Mesendoderm (in vitro differentiated cells): ENCODE results near the gene ARHGAP10.
A peak's percentile ranks its signal among the peaks of the same experiment; 100 is the strongest.

Experiments
- DNase-seq: peaks from one replicate; pipeline ENCODE4 v3.0.0; 2013
- H2AK5ac ChIP-seq: 2 replicates; pipeline ENCODE4 v1.6.1; 2013; ENCODE audit warnings: low read length, inconsistent platforms
- H2BK120ac ChIP-seq: 2 replicates; pipeline ENCODE4 v1.6.1; 2013; ENCODE audit warnings: low read depth, mild to moderate bottlenecking, low read length, moderate library complexity, mixed read lengths
- H2BK15ac ChIP-seq: replicated peaks from 2 replicates; pipeline ENCODE4 v1.6.1; 2013; ENCODE audit warnings: low read depth, mild to moderate bottlenecking, moderate library complexity
- H2BK5ac ChIP-seq: 2 replicates; pipeline ENCODE4 v1.6.1; 2013; ENCODE audit warnings: low read length, inconsistent platforms
- H3K18ac ChIP-seq: 2 replicates; pipeline ENCODE4 v1.6.1; 2013; ENCODE audit warnings: mild to moderate bottlenecking, low read length, mixed read lengths
- H3K23ac ChIP-seq: one replicate; pipeline ENCODE4 v1.6.1; 2013; ENCODE audit warnings: low read length
- H3K27ac ChIP-seq: 2 replicates; pipeline ENCODE4 v1.5.1; 2013; ENCODE audit warnings: low read depth, mild to moderate bottlenecking, inconsistent platforms, low read length, moderate library complexity
- H3K27me3 ChIP-seq: 2 replicates; pipeline ENCODE4 v1.6.1; 2013; ENCODE audit warnings: low read length, control low read depth, mild to moderate bottlenecking, inconsistent platforms; ENCODE audit not compliant: insufficient read depth, poor library complexity
- H3K36me3 ChIP-seq: 2 replicates; pipeline ENCODE4 v1.6.1; 2013; ENCODE audit warnings: low read length, inconsistent platforms; ENCODE audit not compliant: control insufficient read depth, insufficient read depth
- H3K4ac ChIP-seq: one replicate; pipeline ENCODE4 v1.6.1; 2013; ENCODE audit warnings: low read depth, mild to moderate bottlenecking, low read length, moderate library complexity
- H3K4me1 ChIP-seq: 2 replicates; pipeline ENCODE4 v1.6.1; 2013; ENCODE audit warnings: low read depth, low read length, inconsistent platforms; ENCODE audit not compliant: control insufficient read depth
- H3K4me2 ChIP-seq: 2 replicates; pipeline ENCODE4 v1.6.1; 2013; ENCODE audit warnings: low read length
- H3K4me3 ChIP-seq: 2 replicates; pipeline ENCODE4 v1.5.1; 2013; ENCODE audit warnings: mild to moderate bottlenecking, low read length
- H3K56ac ChIP-seq: one replicate; pipeline ENCODE4 v1.6.1; 2013; ENCODE audit warnings: low read length
- H3K79me1 ChIP-seq: 2 replicates; pipeline ENCODE4 v1.6.1; 2013; ENCODE audit warnings: low read length, inconsistent platforms
- H3K79me2 ChIP-seq: 2 replicates; pipeline ENCODE4 v1.6.1; 2013; ENCODE audit warnings: mild to moderate bottlenecking, low read length; ENCODE audit not compliant: control insufficient read depth, insufficient read depth
- H3K9ac ChIP-seq: 2 replicates; pipeline ENCODE4 v1.6.1; 2013; ENCODE audit warnings: low read length, inconsistent platforms
- H4K5ac ChIP-seq: one replicate; pipeline ENCODE4 v1.6.1; 2013; ENCODE audit warnings: low read length
- H4K8ac ChIP-seq: one replicate; pipeline ENCODE4 v1.6.1; 2013; ENCODE audit warnings: low read depth, mild to moderate bottlenecking, control low read depth, low read length, moderate library complexity
- WGBS: extraction: QIAGEN DNeasy Blood & Tissue Kit; methylation state at CpG from one replicate; pipeline ENCODE4 v1.1.7; 2013; ENCODE audit warnings: low lambda C conversion rate, missing lambda C conversion rate; ENCODE audit not compliant: insufficient coverage; ENCODE audit errors: extremely low coverage; 5-methylcytosine and 5-hydroxymethylcytosine counted together

Gene ARHGAP10

DNA sequence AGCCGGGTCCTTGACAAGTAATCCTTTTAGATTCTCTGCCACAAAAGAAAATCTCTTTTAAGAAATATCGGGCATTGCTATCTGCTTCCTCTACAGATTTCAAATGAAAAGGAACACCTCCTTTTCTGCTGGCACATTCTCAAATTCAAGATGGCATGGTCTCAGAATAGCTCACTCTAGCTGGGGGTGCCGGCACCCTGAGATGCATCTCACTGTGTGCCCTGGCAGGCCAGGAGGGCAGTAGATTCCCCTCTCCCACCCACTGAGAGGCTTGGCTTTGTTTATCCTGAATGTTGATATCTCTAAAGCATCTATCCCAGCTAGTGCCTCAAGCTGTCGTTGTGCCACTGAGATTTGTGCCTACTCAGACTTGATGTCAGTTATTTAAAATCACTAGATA, 319.5 kb downstream of the ARHGAP10 start:
- H2AK5ac ChIP-seq: no peak overlapping the region
- H4K8ac ChIP-seq: no peak overlapping the region
- H2BK5ac ChIP-seq: no peak overlapping the region
- DNase-seq: no peak
- H3K4me1 ChIP-seq: peaks cover 17% of the 10 kb centered on the region
- no peak overlapping the region for H2BK15ac ChIP-seq
- no peaks in the 10 kb centered on the region for H3K27me3 ChIP-seq
- no peak overlapping the region for H2BK120ac ChIP-seq
- no peaks in the 10 kb centered on the region for H3K79me1 ChIP-seq
- no peak overlapping the region for H3K9ac ChIP-seq
- H3K23ac ChIP-seq: no peak overlapping the region
- no peak overlapping the region for H3K4ac ChIP-seq
- no peak overlapping the region for H3K27ac ChIP-seq
- H3K36me3 ChIP-seq: no peaks in the 10 kb centered on the region
- no peak overlapping the region for H3K4me3 ChIP-seq
- no peak overlapping the region for H3K56ac ChIP-seq
- no peak overlapping the region for H3K4me2 ChIP-seq
- no peaks in the 10 kb centered on the region for H3K79me2 ChIP-seq
- WGBS: no CpG with 5 or more reads among the region's 4 CpGs
- H4K5ac ChIP-seq: no peak overlapping the region
- no peak overlapping the region for H3K18ac ChIP-seq

DNA sequence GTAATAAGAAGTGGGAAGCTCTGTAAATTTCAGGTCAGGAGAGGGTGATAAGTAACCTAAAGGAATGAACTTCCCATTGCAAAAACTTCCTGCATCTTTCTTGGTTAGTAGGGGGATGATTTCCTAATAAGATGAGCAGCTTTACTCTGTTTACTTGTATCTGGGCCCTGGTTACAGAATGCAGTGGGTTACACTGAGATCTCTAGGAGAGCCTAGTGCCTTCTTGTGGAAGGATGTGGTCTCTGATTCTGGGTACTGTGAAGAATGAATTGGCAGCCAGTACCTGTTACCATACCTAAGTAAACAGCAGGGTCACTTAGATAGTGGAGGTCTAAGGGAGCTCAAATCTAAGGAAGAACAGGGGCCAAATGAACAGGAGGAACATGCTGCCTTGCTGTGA, 320.6 kb downstream of the ARHGAP10 start:
- Histone ChIP-seq H3K23ac (no peak overlapping the region), H3K4me3 (no peak overlapping the region), H2BK5ac (no peak overlapping the region), H3K4ac (no peak overlapping the region), H3K79me2 (no peaks in the 10 kb centered on the region), H3K79me1 (no peaks in the 10 kb centered on the region), H2BK120ac (no peak overlapping the region), H3K36me3 (no peaks in the 10 kb centered on the region), H3K9ac (no peak overlapping the region), H2AK5ac (no peak overlapping the region), H3K27ac (no peak overlapping the region), H3K18ac (no peak overlapping the region), H4K8ac (no peak overlapping the region), H4K5ac (no peak overlapping the region), H3K56ac (no peak overlapping the region), H3K4me2 (no peak overlapping the region), H3K4me1 (peaks cover 17% of the 10 kb centered on the region), H3K27me3 (no peaks in the 10 kb centered on the region), H2BK15ac (no peak overlapping the region)
- DNase-seq: peak; percentile 61

DNA sequence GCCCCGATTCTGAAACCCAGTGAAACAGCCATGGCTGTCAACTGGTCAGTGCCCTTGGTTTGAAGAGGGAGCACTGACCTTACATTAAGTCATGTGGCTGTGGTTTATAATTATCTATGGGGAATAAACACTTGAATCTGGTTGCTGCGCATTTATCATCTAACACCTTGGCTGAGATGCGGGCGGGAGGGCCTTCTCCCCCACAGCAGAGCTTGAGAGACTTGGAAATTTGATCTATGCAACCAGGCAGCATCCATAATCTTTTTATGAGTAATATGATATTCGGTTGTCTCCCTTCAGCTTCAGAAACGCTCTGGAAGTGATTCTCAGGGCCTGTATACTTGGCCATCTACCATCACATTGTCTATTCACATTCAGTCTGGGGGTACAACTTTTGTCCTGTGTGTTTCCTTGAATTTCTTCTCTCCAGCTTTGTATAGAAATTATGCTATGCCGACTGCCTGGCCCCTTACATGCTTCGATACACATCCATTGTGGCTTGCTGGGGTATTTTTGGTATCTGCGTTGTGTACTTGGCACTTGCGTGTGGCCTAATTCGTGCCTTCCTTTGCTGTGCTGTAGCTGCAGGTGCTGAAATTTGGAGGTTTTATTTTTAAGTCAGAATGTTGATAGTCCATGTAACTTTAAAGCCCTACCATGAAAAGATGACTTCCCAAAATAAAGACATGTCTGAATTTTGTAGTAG, 321.6 kb downstream of the ARHGAP10 start:
- no peak overlapping the region for H4K8ac ChIP-seq
- H3K18ac ChIP-seq: no peak overlapping the region
- H4K5ac ChIP-seq: no peak overlapping the region
- no peak overlapping the region for H3K4me3 ChIP-seq
- no peak for DNase-seq
- no peak overlapping the region for H3K9ac ChIP-seq
- no peak overlapping the region for H2BK120ac ChIP-seq
- H3K23ac ChIP-seq: no peak overlapping the region
- H2BK5ac ChIP-seq: no peak overlapping the region
- H2BK15ac ChIP-seq: no peak overlapping the region
- no peaks in the 10 kb centered on the region for H3K79me2 ChIP-seq
- no peaks in the 10 kb centered on the region for H3K27me3 ChIP-seq
- no peak overlapping the region for H3K56ac ChIP-seq
- H2AK5ac ChIP-seq: no peak overlapping the region
- H3K79me1 ChIP-seq: no peaks in the 10 kb centered on the region
- H3K27ac ChIP-seq: no peak overlapping the region
- no peak overlapping the region for H3K4ac ChIP-seq
- H3K4me1 ChIP-seq: peaks cover 19% of the 10 kb centered on the region
- no peak overlapping the region for H3K4me2 ChIP-seq
- no CpG with 5 or more reads among the region's 11 CpGs for WGBS
- H3K36me3 ChIP-seq: no peaks in the 10 kb centered on the region

DNA sequence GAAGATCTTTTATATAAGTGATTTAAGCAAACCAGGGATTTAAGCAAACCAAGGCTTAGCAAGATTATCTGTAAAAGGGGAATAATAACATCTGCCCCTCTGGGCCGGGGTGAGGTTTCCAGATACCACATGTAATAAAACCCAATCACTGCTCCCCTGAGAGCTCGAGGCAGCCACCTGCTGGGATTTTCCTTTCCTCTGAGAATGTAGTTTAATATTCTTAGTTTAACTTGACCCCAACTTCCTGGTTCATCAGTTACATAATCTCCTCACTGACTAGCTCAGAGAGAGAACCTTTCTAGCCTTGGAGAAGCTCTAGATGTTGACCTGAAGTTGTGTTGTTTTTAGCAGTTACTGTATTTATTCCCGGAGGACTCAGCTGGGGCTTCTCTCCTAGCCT, 322.4 kb downstream of the ARHGAP10 start:
- DNase-seq: no peak
- no CpG with 5 or more reads among the region's 3 CpGs for WGBS
- no peaks in the 10 kb centered on the region for H3K79me1 ChIP-seq
- no peak overlapping the region for H2BK120ac ChIP-seq
- no peak overlapping the region for H3K4me2 ChIP-seq
- no peak overlapping the region for H2AK5ac ChIP-seq
- no peak overlapping the region for H2BK15ac ChIP-seq
- no peak overlapping the region for H2BK5ac ChIP-seq
- H3K23ac ChIP-seq: no peak overlapping the region
- H3K9ac ChIP-seq: no peak overlapping the region
- no peak overlapping the region for H3K56ac ChIP-seq
- no peak overlapping the region for H3K27ac ChIP-seq
- no peaks in the 10 kb centered on the region for H3K27me3 ChIP-seq
- H3K36me3 ChIP-seq: no peaks in the 10 kb centered on the region
- H3K18ac ChIP-seq: no peak overlapping the region
- no peak overlapping the region for H3K4ac ChIP-seq
- no peak overlapping the region for H4K5ac ChIP-seq
- peaks cover 22% of the 10 kb centered on the region for H3K4me1 ChIP-seq
- no peaks in the 10 kb centered on the region for H3K79me2 ChIP-seq
- no peak overlapping the region for H3K4me3 ChIP-seq
- H4K8ac ChIP-seq: no peak overlapping the region

DNA sequence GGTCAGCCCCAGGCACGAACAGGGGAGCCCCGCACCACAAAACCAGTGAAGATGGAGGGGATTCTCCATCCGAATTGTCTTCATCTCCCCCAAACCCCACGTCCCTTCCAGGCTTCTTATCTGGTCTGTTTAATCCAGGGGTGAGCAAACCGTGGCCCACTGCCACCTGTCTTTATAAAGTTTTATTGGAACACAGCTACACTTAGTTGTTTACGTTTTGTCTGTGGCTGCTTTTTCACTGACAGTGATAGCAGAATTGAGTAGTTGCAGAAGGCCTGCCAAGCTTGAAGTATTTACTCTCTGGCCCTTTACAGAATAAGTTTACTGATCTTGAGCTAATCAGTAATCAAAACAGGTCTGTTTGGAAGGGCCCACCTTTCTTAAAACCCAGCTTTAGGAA, 324.0 kb downstream of the ARHGAP10 start:
- no CpG with 5 or more reads among the region's 6 CpGs for WGBS

DNA sequence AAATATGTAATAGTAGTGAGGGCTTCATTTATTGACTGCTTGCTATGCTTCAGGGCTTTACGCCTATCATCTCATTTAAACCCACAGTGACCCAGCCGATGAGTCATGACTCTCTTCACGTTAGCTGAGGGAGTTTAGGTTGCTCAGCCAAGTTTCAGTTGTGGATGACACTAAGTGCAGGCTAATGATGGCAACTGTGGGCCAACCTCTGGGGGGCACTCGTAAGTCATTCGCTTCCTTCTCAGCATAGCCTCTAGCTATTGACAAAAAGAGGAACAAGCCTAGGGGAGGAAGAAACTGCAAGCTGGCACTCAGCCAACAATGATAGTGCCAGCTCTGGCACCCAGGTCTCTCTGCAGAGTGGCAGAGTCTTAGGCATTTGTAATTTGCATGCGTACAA, 325.0 kb downstream of the ARHGAP10 start:
- no peaks in the 10 kb centered on the region for H3K36me3 ChIP-seq
- H4K8ac ChIP-seq: no peak overlapping the region
- no peak overlapping the region for H3K9ac ChIP-seq
- H3K4ac ChIP-seq: no peak overlapping the region
- H3K4me1 ChIP-seq: peaks cover 26% of the 10 kb centered on the region
- no peak overlapping the region for H3K56ac ChIP-seq
- H2BK5ac ChIP-seq: no peak overlapping the region
- H3K18ac ChIP-seq: no peak overlapping the region
- H3K79me1 ChIP-seq: no peaks in the 10 kb centered on the region
- H3K79me2 ChIP-seq: no peaks in the 10 kb centered on the region
- H3K23ac ChIP-seq: no peak overlapping the region
- no peak overlapping the region for H3K27ac ChIP-seq
- no peaks in the 10 kb centered on the region for H3K27me3 ChIP-seq
- H3K4me3 ChIP-seq: no peak overlapping the region
- H4K5ac ChIP-seq: no peak overlapping the region
- H3K4me2 ChIP-seq: no peak overlapping the region
- no peak overlapping the region for H2BK15ac ChIP-seq
- H2AK5ac ChIP-seq: no peak overlapping the region
- WGBS: no CpG with 5 or more reads among the region's 6 CpGs
- no peak overlapping the region for H2BK120ac ChIP-seq
- DNase-seq: peak; percentile 81

More for the DNA sequence above, 324.0 kb downstream of the ARHGAP10 start:
- no peak overlapping the region for H2BK15ac ChIP-seq
- peaks cover 30% of the 10 kb centered on the region for H3K4me1 ChIP-seq
- no peak overlapping the region for H4K8ac ChIP-seq
- no peak overlapping the region for H3K18ac ChIP-seq
- no peaks in the 10 kb centered on the region for H3K79me2 ChIP-seq
- no peak overlapping the region for H2BK5ac ChIP-seq
- no peak overlapping the region for H3K4ac ChIP-seq
- no peak overlapping the region for H3K23ac ChIP-seq
- H3K27me3 ChIP-seq: no peaks in the 10 kb centered on the region
- no peaks in the 10 kb centered on the region for H3K36me3 ChIP-seq
- H2AK5ac ChIP-seq: no peak overlapping the region
- DNase-seq: no peak
- H3K56ac ChIP-seq: no peak overlapping the region
- H2BK120ac ChIP-seq: no peak overlapping the region
- H4K5ac ChIP-seq: no peak overlapping the region
- H3K9ac ChIP-seq: no peak overlapping the region
- H3K27ac ChIP-seq: no peak overlapping the region
- H3K4me3 ChIP-seq: no peak overlapping the region
- H3K79me1 ChIP-seq: no peaks in the 10 kb centered on the region
- no peak overlapping the region for H3K4me2 ChIP-seq
